Activated CD4-positive, CD25-positive, alpha-beta regulatory T cell treated with anti-CD3 and anti-CD28 coated beads, Interleukin-2, amount 50 U/mL, for 24 hours (primary cell): ENCODE data around the gene HS1BP3.

Experiments
- ATAC-seq, 2 donors: fragments of 150-1000 bp; cut with Tn5 transposase; one replicate each; pipeline ENCODE4 v1.10.0; 2021; ENCODE audit warnings: mild to moderate bottlenecking in 1 of 2, moderate library complexity in 1 of 2

HS1BP3 gene, protein sequence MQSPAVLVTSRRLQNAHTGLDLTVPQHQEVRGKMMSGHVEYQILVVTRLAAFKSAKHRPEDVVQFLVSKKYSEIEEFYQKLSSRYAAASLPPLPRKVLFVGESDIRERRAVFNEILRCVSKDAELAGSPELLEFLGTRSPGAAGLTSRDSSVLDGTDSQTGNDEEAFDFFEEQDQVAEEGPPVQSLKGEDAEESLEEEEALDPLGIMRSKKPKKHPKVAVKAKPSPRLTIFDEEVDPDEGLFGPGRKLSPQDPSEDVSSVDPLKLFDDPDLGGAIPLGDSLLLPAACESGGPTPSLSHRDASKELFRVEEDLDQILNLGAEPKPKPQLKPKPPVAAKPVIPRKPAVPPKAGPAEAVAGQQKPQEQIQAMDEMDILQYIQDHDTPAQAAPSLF

DNA sequence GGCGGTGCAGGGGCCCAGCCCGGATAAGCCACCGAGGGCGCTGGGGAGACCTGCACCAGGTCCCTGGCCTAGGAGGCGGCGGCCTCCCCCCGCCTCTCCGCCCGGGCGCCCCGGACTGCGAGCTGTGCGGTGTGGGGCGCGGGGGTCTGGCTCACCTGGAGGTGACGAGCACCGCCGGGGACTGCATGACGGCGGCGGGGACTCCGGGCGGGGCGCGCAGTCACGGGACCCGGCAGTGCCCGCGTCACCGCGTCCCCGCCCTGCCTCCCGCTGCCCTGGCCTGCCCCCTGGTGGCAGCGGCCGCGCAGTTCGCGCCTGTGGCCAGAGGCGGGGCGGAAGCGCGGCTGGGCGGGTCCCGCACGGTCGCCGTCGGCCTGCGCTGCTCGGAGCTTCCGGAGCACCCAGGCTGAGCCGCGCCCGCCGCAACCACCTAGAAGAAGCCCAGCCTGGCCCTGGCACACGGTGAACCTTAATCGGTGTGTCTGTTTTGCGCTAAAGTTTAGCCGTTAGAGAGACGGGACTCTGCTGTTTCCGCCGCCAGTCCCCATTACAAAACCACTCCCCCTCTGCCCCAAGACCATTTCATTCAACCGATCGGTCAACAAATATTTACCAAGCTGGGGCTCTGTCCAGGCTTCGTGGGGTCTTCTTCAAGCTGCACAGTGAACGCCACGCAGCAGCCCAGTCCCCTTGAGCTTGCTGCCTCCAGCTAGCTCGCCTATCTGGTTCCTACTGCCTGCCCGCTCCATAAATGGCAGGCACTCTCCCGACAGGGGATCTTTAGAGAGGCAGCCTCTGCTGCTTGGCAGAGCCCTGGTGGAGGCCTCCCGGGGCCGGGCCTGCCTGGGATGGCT is at the start of gene HS1BP3:
TSS of gene HS1BP3 (minus strand) at position 222 of the 854 bp plus-strand sequence. CDS start at position 187, 35 bp downstream.
- peak; percentile 96 to 97 for ATAC-seq

DNA sequence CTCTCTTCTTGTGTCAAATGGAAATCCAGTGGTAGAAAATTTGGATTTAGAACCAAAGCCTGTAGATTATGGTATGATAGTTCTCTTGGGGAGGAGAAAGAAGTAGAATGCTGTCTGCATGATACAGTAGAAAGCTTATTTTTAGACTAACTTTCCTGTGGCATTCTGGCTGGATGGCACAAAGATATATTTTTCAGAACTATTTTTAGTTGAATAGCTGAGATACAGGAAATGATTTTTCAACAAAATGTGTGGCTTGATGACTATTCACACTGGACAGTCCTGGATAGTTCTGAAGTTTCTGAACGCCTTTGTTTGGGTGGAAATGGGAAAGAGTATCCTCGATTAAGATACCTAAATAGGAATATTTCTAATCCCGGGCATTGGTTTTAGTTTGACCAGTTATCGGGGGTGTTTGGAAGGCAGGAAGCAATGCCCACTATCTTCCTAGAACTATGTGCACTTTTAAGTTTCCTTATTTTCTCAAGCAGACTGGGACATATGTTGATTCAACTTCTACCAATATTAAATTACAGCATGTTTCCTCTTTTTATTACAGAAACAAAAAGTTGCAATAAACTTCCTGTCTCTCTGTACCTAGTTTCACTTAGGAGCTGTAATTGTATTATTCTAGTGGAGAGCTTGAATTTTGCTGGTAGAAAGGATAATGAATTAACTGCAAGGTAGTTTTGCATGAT is 48.2 kb upstream of the HS1BP3 start:
- ATAC-seq: no peak

DNA sequence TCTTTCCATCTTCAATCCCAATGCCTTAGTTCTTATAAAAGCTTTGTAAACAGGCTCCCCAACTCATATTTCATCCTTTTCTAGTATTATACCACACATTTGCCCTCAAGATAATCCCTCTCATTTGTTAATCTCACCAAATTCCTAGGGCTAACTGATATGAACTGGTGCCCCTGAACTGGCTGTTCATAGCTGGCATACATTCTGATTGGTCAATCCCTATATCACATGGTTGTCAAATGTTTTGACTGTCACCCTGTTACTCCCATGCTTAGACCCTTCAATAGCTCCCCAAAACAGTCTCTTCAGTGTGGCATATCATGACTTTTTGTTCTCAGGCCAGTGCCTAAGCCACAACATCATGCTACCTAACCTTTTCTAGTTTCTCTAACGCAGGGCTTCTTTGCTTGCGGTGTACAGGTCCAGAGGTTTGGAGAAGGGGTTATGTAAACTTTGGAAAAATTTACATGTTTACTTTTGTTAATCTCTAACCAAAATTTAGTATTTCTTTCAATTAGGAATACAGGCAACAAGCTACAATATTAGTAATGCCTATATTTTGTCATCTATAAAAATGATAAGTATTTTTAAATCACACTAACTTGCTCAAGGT is 46.5 kb upstream of the HS1BP3 start:
- ATAC-seq: no peak

DNA sequence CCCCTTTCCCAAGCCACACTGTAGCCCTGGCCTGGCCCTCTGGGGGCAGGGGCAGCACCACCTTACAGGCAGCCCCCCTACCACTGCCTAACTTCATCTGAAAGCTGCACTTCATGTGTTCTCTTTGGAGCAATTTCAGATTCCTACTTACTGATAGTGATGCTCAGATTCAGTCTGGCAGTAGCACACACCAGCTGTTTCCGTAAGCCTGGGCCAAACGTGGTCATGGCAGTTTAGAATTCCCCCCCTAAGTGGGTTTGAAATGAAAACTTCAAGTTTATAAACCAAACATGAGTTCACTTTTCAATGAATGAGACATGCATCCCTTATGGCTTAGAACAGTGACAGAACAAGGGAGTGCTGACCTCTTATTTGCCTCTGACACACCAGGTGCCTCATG is 45.5 kb upstream of the HS1BP3 start:
- ATAC-seq: no peak

DNA sequence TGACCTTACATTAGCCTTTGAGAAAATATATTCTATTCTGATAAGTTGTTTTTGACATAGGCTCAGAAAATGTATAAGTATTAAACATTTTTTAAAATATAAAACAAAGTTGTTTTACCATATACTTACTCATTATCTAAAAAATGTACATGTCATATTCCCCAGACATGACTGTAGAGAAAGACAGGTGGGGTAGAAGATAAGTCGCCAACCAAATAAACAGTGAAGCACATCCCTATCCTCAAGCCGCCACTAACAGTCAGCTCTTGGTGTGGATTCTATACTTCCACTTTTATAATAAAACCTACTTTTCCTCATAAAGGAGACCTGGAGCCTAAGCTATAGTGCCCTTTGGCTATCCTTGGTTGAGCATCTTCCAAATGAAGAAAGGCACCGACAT is 42.4 kb upstream of the HS1BP3 start:
- no peak for ATAC-seq

DNA sequence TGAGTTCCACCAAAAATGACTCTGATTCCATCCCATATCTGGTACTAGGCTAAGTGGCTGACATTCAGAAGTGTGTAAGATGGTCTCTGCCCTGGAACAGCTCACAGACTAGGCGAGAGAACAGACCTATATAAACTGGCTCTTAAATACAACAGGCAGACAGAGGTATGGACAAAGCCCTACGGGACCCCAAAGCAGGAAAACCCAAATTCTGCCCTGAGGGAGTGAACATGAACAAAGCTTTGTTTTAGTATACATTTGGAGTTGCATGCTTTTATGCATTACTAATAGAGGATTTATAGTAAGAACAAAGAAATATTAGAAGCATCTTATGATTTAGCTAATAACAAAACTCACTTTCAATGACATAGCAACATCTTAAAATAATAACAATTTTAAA is 41.2 kb upstream of the HS1BP3 start:
- ATAC-seq: no peak

DNA sequence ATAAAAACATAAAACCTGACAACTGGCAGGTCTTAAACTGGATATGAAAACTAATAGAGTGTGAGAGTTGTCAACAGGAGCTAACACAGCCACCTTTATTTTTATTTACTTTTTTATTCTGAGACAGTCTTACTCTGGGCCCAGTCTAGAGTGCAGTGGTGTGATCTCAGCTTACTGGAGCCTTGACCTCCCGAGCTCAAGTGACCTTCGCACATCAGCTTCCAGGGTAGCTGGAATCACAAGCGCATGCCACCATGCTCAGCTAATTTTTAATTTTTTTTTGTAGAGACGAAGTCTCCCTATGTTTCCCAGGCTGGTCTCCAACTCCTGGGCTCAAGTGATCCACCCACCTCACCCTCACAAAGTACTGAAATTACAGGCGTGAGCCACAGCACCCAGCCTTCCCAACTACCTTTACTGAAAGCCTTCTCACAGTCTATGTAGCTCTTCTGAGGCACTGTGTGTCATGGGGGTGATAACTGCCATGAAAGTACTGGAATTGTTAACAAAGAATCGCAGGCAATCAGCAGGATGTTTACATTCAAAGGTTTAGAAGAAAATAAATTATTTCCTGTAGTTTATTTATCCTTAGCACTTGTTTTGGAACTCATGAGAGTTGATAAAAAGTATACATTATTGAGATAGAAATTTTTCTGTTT is 40.3 kb upstream of the HS1BP3 start:
- no peak for ATAC-seq

DNA sequence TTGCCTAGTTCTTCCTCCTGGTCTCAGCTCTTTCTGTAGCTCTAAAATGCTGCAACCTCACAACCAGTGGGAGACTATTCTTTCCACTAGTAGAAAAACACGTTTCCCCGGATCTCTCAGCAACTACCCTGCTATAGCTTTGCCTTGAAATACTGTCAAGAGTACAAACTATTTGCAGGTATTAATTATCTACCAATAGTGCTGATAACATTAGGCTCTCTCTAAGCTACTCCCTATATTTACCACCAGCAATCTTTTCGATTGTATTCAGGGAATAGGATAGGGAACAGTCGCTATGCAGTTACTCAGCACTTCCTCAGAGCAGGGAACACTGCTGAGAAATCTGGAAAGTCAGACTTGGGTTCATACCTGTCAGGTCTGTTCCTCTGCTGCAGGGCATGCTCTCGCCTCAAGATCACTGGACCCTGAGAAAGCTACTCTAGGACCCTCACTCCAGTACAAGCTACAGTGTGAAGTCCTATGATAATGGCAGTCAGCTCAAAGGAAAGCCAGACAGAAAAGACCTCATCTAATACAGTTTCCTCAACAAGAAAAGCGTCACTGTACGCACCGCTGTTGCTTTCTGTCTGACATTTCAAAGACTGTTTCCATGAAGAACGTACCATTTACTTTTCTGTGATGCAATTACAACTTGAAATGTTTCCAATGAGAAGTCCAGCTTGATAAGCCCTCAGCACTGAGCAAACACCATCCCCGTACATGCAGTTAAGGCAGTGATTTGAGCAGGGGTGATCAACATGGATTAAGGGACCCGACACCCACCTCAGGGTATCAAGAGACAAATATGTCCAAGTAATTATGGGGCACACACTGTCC is 38.7 kb upstream of the HS1BP3 start:
- no peak for ATAC-seq

DNA sequence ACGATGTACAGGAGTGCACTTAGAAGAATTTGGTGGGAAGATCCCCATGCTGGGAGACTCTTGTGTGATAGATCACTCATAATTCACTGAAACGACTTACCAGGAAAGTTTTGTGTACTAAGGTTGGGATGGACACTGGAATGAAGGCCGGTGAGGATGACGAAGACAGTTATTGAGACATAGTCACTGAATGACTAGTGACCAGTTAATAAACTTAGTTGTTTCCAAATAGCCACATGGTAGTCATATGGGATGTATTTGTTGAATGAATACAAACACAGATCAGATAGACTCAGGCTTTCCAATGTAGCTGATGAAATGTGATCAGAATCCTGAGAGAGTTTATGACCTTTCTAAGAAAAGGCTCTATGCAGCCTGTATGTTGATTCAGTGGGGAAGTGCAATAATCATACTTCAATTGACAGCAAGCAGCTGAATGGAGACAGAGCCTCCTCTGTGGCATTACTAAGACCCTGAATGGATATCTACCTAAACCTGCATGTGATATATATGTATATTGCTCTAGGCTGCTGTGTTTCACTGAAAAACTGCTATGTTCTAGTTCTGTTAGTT is 36.4 kb upstream of the HS1BP3 start:
- ATAC-seq: no peak

DNA sequence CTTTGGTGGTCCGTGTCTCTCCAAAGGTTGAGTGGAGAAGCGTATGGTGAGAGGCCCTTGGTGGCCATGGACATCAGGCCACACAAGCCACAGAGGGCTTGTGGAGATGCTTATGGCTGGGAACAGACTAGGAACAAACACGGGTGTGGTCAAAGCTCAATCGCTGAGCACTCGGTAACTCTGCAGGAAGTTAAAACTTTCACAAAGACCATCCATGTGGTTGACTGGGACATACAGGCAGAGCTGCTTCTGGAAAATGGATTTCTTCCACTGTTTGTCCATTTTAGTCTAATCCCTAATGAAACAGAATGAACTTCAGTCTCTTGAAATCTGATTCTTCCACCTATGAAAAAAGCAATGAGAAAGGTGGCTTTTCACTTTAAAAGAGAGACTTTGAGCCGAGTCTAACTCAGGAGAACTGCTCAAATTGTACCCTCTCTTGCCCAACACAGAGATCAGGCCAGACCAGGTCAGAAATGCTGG is 33.7 kb upstream of the HS1BP3 start:
- ATAC-seq: no peak

DNA sequence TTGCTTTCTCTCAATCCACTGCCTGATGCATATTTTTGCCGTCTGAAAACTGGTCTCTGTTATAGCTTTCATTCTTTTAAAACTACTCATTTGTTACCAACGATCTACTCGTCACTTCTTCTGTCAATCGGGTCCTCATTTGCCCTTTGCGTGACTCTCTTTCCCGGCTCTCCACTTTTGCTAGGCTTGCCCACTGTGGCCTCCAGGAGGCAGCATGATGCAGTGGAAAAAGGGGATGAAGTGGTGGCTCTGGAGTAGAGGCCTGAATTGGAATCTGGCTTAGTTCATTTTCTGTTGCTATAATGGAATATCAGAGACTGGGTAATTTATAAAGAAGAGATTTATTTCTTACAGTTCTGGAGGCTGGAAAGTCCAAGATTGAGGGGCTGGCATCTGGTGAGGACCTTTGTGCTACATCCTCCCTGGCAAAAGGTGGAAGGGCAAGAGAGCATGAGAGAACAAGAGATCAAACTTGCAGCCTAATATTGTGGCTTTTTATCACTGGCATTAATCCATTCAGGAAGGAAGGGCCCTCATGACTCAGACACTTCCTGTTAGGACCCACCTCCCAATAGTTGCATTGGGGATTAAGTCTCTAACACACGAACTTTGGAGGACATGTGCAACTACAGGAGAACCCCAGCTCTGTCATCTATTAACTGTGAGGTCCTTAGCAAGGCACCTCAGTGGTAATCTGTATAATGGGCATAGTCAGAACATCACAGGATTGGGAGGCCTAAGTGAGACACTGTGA is 31.4 kb upstream of the HS1BP3 start:
- ATAC-seq: no peak

DNA sequence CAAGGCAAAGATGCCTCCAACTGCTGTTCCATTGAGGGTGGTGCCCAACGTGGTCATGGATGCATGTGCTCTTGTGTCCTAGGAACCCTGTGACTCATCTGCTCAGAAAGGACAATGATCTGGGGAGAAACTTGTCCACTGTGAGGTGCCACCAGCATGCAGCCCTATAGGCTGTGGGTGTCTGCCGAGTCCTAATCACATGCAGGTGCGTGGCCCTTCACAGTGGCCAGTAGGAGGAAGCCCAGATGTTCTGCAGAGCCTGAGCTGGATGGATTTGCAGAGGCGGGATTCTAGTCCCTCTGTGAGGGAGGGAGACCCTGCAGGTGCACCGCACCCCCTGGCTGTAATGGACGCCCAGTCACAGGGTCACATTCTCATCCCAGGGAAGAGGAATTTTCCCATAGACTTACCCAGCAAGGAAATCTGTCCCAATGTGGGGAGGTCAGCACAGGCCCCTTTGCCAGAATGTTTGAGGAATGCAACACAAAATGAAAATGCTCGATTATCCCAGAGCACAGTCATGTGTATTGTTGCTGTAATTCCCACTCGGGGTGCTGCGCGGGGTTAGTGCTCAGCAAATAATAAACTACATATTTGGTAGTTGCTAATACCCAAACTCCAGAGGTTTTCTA is 30.0 kb upstream of the HS1BP3 start:
- no peak for ATAC-seq

DNA sequence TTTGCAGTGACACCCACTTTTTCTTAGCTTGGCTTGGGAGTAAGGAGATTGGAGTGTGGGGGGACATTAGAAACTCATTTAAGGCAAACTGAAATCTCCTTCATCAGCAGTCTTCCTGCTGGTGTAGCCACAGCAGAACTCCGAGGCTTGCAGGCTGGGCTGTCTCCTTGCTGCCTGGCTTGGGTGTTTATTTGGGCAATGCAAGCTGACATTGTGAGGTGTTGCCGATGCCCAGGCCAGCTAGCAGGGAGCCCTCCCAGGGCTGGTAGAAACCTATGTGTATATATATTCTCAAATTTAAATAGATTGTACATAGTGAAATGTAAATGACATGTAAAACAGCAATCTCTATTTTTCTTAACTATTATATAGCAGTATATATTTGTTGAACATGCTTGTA is 27.9 kb upstream of the HS1BP3 start:
- no peak for ATAC-seq

DNA sequence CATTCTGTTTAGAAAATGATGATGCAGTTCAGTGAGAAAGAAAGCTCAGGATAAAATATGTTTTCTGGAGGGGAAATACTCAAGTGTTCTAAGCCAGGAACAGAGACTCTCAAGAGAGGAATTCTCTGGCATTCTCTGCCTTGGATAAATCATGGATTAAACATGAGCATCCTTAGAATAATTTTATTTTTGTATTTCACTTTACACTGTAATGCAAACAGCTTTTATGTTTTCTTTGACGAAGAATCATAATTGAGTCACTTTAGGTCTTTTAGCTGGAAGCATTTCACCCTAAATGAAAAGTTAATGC is 27.1 kb upstream of the HS1BP3 start:
- ATAC-seq: no peak

DNA sequence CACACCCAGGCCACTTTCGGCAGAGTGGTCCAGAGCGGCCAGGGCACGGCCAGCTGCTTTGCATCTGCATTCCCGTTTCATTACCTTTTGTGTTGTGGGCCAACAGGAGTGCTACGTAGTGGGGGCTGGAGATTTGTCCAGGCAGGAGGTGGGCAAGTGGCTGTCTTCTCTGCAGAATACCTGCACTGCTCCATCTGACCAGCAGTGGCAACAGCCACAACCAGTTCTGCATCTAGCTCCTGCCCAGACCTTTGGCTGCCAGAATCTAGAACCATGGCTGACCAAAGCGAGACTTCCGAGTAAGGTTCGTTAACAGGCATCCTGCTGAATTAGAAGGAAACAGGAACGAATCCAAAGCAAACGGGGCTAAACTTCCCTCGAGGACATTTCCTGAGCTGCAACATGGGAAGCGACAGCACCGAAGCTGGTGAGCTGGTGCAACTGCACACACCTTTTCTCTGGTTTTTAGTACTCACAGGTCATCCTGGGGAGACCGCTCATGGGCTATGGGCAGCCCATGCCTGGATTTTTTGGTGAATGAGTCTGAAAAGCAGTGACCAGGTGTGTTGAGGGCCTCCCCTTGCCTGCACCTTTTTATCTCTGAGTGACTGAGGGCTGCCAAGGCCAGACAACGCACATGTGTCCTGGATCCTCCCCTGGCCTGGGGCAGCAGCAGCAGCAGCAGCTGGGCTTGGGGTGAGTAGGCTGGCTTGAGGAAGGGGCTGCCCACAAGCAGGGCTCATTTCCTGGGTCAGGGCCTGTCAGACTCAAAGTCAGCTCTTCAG is 26.6 kb upstream of the HS1BP3 start:
- ATAC-seq: no peak

DNA sequence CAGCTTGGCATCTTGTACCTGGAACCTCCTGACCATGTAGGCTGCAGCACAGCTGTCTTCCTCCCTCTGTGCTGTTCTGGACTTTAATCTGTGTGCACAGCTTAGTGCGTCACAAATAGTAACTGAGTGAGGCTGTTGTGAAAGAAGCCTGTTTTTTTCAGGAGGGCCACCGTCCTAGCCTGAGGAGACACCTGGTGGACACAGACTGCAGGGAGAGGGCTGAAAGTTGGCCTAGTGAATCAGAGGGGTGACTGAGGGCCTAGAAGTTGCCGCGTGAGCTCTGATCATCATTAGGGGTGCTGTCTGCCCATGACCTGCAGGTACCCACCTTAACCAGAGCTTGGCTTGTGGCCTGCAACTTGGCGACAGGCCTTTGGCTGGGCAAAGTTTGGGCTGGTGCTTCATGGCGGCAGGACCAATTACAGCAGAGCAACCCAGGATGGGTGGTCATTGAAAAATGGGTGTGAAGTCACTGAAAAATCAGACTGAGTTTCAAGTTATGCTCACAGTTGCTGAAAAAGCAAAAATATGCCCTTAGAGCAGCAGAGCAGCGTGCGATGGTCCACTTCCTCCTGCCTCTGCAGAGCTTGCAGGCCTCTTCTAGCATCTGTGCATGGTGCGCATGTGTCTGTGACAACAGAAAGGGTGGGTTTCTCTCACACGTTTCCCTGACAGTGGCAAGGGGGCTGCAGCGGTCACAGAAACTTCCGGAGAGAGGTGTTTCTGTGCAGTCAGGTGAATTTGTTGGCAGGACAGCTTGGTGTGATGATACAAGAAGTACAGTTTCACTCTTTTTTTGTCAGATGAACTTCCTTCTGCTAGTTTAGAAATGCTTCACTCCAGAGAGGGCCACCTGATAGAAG is 25.7 kb upstream of the HS1BP3 start:
- ATAC-seq: no peak

DNA sequence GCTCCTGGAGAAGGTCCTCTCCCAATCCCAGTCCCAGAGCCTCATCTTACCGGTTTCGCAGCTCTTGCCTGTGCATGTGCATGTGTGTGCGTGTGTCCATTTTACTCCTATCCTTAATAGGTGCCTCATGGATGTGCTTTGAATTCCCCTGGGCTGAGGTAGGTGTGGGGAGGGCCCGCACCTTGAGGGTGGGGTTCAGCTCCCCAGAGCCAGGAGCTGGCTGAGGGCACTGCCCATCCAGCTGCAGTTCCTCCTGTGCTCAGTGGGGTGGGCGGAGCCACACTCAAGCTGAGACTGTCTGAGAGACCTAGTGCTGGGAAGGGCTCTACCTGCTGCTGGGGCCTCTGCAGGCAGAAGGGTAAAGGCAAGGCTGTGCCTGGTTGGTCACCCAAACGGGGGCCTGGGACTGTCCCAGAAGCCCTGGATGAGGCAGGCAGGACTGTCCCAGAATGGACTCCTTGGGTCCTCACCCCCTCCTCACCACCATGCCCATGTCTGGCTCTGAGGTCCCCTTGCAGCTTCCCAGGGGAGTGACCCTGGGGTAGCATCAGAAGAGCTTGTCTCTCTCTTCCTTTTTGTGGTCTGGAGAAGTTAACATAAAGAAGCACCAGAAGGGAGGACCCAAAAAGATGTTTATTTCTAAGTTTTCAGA is 24.9 kb upstream of the HS1BP3 start:
- ATAC-seq: peak; percentile 61 to 71
